Measurements from ENCODE around the gene SH2B3. TPM values are rescaled to one million over a fixed set of nuclear protein-coding genes. Genes with fewer than 3 reads are reported as not detected.

The SH2B3 gene
- total RNA-seq, 1 donor from 2014 or later = 42.0 TPM

- peak in 1 of 2 donors; percentile 65 for DNase-seq (ENCODE audit: low read depth in 2 of 2)
These were observed 37.9 kb downstream of the SH2B3 start for GRCh38 chr12:111443586-111443985.

GRCh38 chr12:111444314-111444924 is 38.7 kb downstream of the SH2B3 start:
- no peak for DNase-seq (ENCODE audit: low read depth in 2 of 2)

- DNase-seq (ENCODE audit: low read depth in 2 of 2) = peak in 1 of 2 donors; percentile 59
These were observed 39.4 kb downstream of the SH2B3 start for GRCh38 chr12:111444925-111445725.

GRCh38 chr12:111445726-111446581 is 40.2 kb downstream of the SH2B3 start:
- DNase-seq (ENCODE audit: low read depth in 2 of 2) = peak; percentile 86 to 98

- no peak for DNase-seq (ENCODE audit: low read depth in 2 of 2)
These were observed 41.2 kb downstream of the SH2B3 start for GRCh38 chr12:111446631-111447570.

- no peak for DNase-seq (ENCODE audit: low read depth in 2 of 2)
These were observed 42.0 kb downstream of the SH2B3 start for GRCh38 chr12:111447571-111448265.

- DNase-seq (ENCODE audit: low read depth in 2 of 2) = no peak
These were observed 42.6 kb downstream of the SH2B3 start for GRCh38 chr12:111448266-111448830.

- DNase-seq (ENCODE audit: low read depth in 2 of 2) = no peak
These were observed 43.4 kb downstream of the SH2B3 start for GRCh38 chr12:111448846-111449790.

GRCh38 chr12:111450676-111451075 is 45.0 kb downstream of the SH2B3 start:
- DNase-seq (ENCODE audit: low read depth in 2 of 2) = no peak

- DNase-seq (ENCODE audit: low read depth in 2 of 2) = no peak
These were observed 45.5 kb downstream of the SH2B3 start for GRCh38 chr12:111451232-111451631.

- peak; percentile 59 to 71 for DNase-seq (ENCODE audit: low read depth in 2 of 2)
These were observed 46.0 kb downstream of the SH2B3 start for GRCh38 chr12:111451649-111452129.

GRCh38 chr12:111453071-111453989 is 47.6 kb downstream of the SH2B3 start:
- DNase-seq (ENCODE audit: low read depth in 2 of 2) = no peak

GRCh38 chr12:111454311-111454710 is 48.6 kb downstream of the SH2B3 start:
- no peak for DNase-seq (ENCODE audit: low read depth in 2 of 2)

- DNase-seq (ENCODE audit: low read depth in 2 of 2) = no peak
These were observed 49.2 kb downstream of the SH2B3 start for GRCh38 chr12:111454716-111455447.

- no peak for DNase-seq (ENCODE audit: low read depth in 2 of 2)
These were observed 50.0 kb downstream of the SH2B3 start for GRCh38 chr12:111455448-111456320.

GRCh38 chr12:111457071-111457470 is 51.3 kb downstream of the SH2B3 start:
- DNase-seq (ENCODE audit: low read depth in 2 of 2) = no peak

All from dermis microvascular lymphatic vessel endothelial cell (primary cell).